Panc1 (cell line): Measurements from ENCODE around the gene PLCB1. TPM values are rescaled to one million over a fixed set of nuclear protein-coding genes. Genes with fewer than 3 reads are reported as not detected.

Experiments
- ATAC-seq: fragments of 200-7000 bp; cut with Tn5 transposase; 2 replicates; pipeline ENCODE4 v1.9.1; 2020; ENCODE audit warnings: mild to moderate bottlenecking, moderate library complexity
- BruUV-seq: library from RNA; stranded (reverse); fragments of 400-500 nt; replicated peaks from 2 replicates; lab custom pipeline; 2021; lab: Mats Ljungman, UMichigan
- CTCF ChIA-PET: fragments of 300-600 bp; sonication (Branson Sonifier 250); formaldehyde crosslinking; loops from one replicate; lab custom pipeline; 2022; ENCODE audit warnings: antibody characterized with exemption; lab: Charles Lee
- POLR2A ChIA-PET: fragments of 300-600 bp; sonication (Branson Sonifier 250); formaldehyde crosslinking; loops from one replicate; lab custom pipeline; 2022; ENCODE audit warnings: antibody characterized with exemption; lab: Charles Lee
- DNase-seq: peaks from one replicate; pipeline ENCODE4 v3.0.0-alpha.2; 2010; ENCODE audit warnings: low read depth, low spot score
- H3K27ac ChIP-seq: 2 replicates; pipeline ENCODE4 v1.5.1; 2011; ENCODE audit warnings: mild to moderate bottlenecking, low read length, inconsistent platforms
- H3K27me3 ChIP-seq: fragments of 200-500 bp; sonication (Bioruptor generic); 2 replicates; pipeline ENCODE4 v1.6.0; 2014; ENCODE audit warnings: low read length, inconsistent platforms; ENCODE audit not compliant: control insufficient read depth, insufficient read depth
- H3K36me3 ChIP-seq: fragments of 200-500 bp; sonication (Bioruptor generic); 2 replicates; pipeline ENCODE4 v1.5.1; 2014; ENCODE audit warnings: inconsistent platforms, mild to moderate bottlenecking, low read length, moderate library complexity; ENCODE audit not compliant: control insufficient read depth, insufficient read depth
- H3K4me1 ChIP-seq: 2 replicates; pipeline ENCODE4 v1.5.1; 2011; ENCODE audit warnings: inconsistent platforms, mild to moderate bottlenecking, low read length, moderate library complexity; ENCODE audit not compliant: control insufficient read depth, insufficient read depth
- H3K4me3 ChIP-seq, 2 experiments: 2 replicates each; pipeline ENCODE4 v1.5.1; 2011 to 2012; ENCODE audit warnings: low read depth in 2 of 2, low read length in 2 of 2, mild to moderate bottlenecking in 2 of 2, inconsistent platforms in 1 of 2, moderate library complexity in 1 of 2
- H3K9me3 ChIP-seq: fragments of 200-500 bp; sonication (Bioruptor generic); 2 replicates; pipeline ENCODE4 v1.5.1; 2014; ENCODE audit warnings: low read depth, mild to moderate bottlenecking, inconsistent platforms, low read length, moderate library complexity; ENCODE audit not compliant: control insufficient read depth, insufficient read depth
- POLR2AphosphoS5 ChIP-seq: IDR thresholded peaks from 2 replicates; pipeline ENCODE4 v1.6.1; 2012; ENCODE audit warnings: mild to moderate bottlenecking, low read depth, low read length, moderate library complexity
- SIN3A ChIP-seq: IDR thresholded peaks from 2 replicates; pipeline ENCODE4 v1.6.1; 2012; ENCODE audit warnings: low read depth, mild to moderate bottlenecking, low read length, moderate library complexity, borderline replicate concordance; ENCODE audit not compliant: insufficient read depth
- TCF7L2 ChIP-seq: IDR thresholded peaks from 2 replicates; pipeline ENCODE4 v1.6.1; 2011; ENCODE audit warnings: mild to moderate bottlenecking, low read depth, low read length, inconsistent platforms
- in situ Hi-C: cut with HindIII; loops from 2 replicates; pipeline ENCODE4 v1.10.0; 2016; ENCODE audit warnings: low sequenced_read_pairs, low pct_unique_long_range_greater_than_20kb
- intact Hi-C: fragments of 100-400 bp; cut with micrococcal nuclease; formaldehyde crosslinking; loops from one replicate; pipeline ENCODE4 v1.10.0; 2022; ENCODE audit not compliant: unreplicated experiment
- total RNA-seq: library from RNA; stranded (reverse); gene quantifications from one replicate; pipeline ENCODE4 v1.2.1, GENCODE V29; 2021; ENCODE audit not compliant: unreplicated experiment
- TF ChIP-seq, protein P1 (sequence below): fragments of 450-650 bp; IDR thresholded peaks from 2 replicates; pipeline ENCODE4 v1.5.1; 2017; ENCODE audit warnings: mild to moderate bottlenecking
- TF ChIP-seq, protein P2 (sequence below), 2 experiments: IDR thresholded peaks; 2 replicates each; pipeline ENCODE4 v1.6.1; 2011 to 2012; ENCODE audit warnings: low read depth in 2 of 2, control low read depth in 1 of 2, low read length in 1 of 2, mild to moderate bottlenecking in 1 of 2, moderate library complexity in 1 of 2; ENCODE audit not compliant: insufficient read depth in 1 of 2

PLCB1 gene
- total RNA-seq, 1 experiment from 2014 or later, result 0.59 TPM

DNA sequence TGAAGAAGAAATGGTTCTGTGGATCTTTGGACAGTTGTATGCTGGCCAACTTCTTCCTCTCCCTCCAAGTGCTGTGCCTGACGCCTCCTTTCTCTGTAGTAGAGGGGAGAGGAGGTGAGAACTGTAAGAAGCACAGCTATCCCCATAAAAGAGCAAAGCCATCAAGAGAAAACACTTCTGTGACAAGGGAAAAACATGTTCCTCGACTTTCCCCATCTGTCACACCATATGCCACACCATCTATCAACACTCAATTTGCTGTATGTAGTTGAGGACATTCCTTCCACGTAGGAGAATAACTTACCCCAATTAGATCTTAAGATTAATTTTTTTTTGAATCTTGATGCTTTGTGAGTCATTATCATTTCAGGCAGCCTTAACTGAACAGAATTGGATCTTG is 780.7 kb downstream of the PLCB1 start:
- no peaks in the 10 kb centered on the region for H3K4me1 ChIP-seq
- H3K36me3 ChIP-seq, result no peaks in the 10 kb centered on the region
- in situ Hi-C loops, result no loop called here
- ChIA-PET POLR2A (no interaction called here), CTCF (no interaction called here)
- ATAC-seq, result no peak
- no peak overlapping the region for H3K27ac ChIP-seq
- no TSS peak for BruUV-seq
- no peak overlapping the region for H3K4me3 ChIP-seq
- H3K27me3 ChIP-seq, result no peaks in the 10 kb centered on the region
- H3K9me3 ChIP-seq, result peaks cover 4% of the 10 kb centered on the region; the same call in 1 of the 2 replicates
- intact Hi-C loops, result no loop called here
- no peak for TF ChIP-seq POLR2AphosphoS5
- TF ChIP-seq, protein P1, sequence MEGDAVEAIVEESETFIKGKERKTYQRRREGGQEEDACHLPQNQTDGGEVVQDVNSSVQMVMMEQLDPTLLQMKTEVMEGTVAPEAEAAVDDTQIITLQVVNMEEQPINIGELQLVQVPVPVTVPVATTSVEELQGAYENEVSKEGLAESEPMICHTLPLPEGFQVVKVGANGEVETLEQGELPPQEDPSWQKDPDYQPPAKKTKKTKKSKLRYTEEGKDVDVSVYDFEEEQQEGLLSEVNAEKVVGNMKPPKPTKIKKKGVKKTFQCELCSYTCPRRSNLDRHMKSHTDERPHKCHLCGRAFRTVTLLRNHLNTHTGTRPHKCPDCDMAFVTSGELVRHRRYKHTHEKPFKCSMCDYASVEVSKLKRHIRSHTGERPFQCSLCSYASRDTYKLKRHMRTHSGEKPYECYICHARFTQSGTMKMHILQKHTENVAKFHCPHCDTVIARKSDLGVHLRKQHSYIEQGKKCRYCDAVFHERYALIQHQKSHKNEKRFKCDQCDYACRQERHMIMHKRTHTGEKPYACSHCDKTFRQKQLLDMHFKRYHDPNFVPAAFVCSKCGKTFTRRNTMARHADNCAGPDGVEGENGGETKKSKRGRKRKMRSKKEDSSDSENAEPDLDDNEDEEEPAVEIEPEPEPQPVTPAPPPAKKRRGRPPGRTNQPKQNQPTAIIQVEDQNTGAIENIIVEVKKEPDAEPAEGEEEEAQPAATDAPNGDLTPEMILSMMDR, result no peak
- TF ChIP-seq, protein P2, sequence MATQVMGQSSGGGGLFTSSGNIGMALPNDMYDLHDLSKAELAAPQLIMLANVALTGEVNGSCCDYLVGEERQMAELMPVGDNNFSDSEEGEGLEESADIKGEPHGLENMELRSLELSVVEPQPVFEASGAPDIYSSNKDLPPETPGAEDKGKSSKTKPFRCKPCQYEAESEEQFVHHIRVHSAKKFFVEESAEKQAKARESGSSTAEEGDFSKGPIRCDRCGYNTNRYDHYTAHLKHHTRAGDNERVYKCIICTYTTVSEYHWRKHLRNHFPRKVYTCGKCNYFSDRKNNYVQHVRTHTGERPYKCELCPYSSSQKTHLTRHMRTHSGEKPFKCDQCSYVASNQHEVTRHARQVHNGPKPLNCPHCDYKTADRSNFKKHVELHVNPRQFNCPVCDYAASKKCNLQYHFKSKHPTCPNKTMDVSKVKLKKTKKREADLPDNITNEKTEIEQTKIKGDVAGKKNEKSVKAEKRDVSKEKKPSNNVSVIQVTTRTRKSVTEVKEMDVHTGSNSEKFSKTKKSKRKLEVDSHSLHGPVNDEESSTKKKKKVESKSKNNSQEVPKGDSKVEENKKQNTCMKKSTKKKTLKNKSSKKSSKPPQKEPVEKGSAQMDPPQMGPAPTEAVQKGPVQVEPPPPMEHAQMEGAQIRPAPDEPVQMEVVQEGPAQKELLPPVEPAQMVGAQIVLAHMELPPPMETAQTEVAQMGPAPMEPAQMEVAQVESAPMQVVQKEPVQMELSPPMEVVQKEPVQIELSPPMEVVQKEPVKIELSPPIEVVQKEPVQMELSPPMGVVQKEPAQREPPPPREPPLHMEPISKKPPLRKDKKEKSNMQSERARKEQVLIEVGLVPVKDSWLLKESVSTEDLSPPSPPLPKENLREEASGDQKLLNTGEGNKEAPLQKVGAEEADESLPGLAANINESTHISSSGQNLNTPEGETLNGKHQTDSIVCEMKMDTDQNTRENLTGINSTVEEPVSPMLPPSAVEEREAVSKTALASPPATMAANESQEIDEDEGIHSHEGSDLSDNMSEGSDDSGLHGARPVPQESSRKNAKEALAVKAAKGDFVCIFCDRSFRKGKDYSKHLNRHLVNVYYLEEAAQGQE (IDR thresholded peaks at IDR 0.05; ENCODE audit: insufficient read depth in 1 of 2, low read depth in 2 of 2, low read length in 1 of 2), result no peak
- no peak for TF ChIP-seq SIN3A
- DNase-seq, result no peak

DNA sequence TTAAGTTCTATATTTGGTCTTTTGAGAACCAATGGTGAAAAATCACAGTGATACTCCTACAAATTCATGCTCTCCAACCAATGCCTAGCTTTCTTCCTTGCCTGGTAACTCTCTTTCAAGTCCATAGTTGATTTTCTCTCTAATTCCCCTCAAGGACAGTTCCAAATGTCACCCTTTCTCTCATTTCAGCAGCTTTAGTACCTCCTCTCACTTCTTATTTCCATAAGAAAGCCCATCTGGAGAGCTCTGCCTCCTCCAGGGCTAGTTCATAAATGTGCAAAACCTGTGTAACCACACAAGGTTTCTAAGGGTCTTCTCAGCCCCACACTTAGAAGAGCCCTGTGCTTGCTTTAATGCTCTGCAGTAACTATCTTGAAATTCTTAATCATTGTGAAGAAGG is 781.4 kb downstream of the PLCB1 start:
- BruUV-seq, result no TSS peak
- no peaks in the 10 kb centered on the region for H3K36me3 ChIP-seq
- H3K4me1 ChIP-seq, result no peaks in the 10 kb centered on the region
- H3K27me3 ChIP-seq, result no peaks in the 10 kb centered on the region
- in situ Hi-C loops (no loop called here), intact Hi-C loops (no loop called here)
- POLR2A ChIA-PET, result no interaction called here
- ATAC-seq (no peak), DNase-seq (no peak)
- TF ChIP-seq POLR2AphosphoS5 (no peak), SIN3A (no peak), TCF7L2 (no peak)
- TF ChIP-seq, protein P1, result no peak
- TF ChIP-seq, protein P2 (IDR thresholded peaks at IDR 0.05; ENCODE audit: insufficient read depth in 1 of 2, low read depth in 2 of 2, low read length in 1 of 2), result no peak
- no peak overlapping the region for H3K27ac ChIP-seq
- CTCF ChIA-PET, result no interaction called here
- H3K4me3 ChIP-seq, result no peak overlapping the region
- peaks cover 4% of the 10 kb centered on the region; the same call in 1 of the 2 replicates for H3K9me3 ChIP-seq
